ENCODE measurements around the gene IFI35.

IFI35 gene

DNA sequence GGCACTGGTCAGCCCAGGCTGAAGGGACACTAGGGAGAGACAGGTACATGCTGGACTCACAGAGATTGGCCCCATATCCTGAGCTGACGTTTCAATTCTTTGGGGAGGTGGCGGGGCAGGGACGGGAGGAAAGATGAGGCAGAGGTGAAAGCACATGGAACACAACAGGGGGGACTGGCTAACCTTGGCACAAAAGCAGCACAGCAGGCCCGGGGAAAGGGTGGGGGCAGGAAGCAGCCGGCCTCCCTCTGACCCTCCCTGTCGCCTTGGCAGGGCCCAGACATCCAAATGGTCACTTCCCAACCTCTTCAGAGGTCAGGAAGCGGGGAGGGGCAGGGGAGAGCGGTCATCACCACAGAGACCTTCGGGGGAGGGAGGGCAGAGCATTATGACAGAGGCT lies 9.0 kb downstream of the IFI35 start:
- TF ChIP-seq CTCF (conservative IDR thresholded peaks at IDR 0.05) (no peak), ZFX (IDR thresholded peaks at IDR 0.05) (no peak)
- no peak overlapping the region for H3K27ac ChIP-seq

GRCh38 chr17:43016216-43016615 lies 9.6 kb downstream of the IFI35 start:
- no peak overlapping the region for H3K27ac ChIP-seq
- TF ChIP-seq CTCF (conservative IDR thresholded peaks at IDR 0.05) (no peak), ZFX (IDR thresholded peaks at IDR 0.05) (no peak)

DNA sequence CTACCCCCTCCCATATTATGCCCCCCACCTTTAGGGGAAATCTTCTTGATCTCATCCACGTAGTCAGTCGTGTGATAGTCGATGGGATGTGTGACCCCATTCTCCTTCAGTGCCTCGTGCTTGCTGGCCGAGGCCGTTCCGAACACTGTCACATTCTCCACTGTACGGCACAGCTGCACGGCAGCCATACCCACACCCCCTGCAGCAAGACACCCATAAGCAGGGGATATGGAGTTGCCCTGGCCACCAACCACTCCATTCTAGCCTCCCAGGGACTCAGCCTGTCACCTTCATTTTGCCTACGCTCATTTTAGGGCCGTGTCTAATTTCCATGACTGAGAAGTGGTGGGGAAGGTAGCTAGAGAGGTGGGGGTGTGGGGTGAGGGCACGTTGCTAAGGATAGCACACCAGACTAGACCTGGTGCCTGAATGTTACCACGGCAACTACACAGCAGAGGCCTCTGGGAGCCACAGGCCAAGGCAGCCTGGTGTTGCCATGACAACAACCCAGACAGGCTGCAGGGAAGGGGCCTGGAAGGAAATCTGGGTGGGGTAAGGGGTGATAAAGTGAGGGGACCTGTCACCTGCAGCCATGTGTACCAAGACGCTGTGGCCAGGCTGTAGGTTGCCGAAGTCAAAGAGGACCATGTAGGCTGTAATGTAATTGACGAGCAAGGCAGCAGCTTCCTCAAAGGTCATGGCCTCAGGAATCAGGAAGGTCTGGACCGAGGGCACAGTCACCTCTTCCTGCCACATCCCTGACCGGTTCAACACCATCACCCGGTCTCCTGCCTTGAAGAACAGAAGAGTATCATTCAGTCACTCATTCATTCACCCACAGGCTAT lies 11.6 kb downstream of the IFI35 start:
- H3K27ac ChIP-seq, result no peak overlapping the region
- TF ChIP-seq CTCF (conservative IDR thresholded peaks at IDR 0.05), result no peak
- no peak for TF ChIP-seq ZFX (IDR thresholded peaks at IDR 0.05)

DNA sequence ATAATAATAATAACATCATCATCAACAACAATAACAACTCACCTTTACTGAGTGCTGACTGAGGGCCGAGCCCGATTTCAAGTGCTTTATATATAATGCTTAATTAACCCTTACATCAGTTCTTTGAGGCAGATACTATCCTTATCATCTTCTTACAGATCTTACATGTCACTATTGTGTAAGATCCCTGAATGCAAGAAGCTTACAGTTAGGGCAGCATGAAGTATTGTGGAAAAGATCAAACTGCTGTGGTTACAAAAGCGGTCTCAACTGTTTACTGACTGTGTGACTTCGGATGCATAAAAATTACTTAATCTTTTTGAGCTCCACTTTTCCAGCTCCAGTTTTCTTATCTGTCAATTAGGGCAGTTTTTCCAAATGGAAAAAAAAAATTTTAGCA lies 12.3 kb downstream of the IFI35 start:
- no peak overlapping the region for H3K27ac ChIP-seq

DNA sequence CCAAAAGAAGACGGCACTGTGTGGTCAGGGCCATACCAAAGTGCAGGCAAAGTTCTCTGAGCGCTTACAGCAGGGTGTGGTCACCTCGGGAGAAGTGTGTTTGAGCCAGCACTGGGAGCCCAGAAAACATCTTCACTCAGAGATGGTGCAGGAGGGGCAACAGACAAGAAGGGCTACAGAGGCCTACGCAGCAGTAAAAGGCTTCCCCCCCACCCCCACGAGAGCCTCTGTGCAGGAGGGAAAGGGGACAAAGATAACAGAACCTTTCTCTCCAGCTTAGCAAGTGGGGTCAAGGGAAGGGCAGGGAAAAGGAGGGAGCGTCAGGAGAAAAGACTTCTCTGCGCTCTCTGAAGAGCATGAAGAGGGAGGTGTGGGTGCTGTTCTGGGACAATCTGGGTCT lies 12.8 kb downstream of the IFI35 start:
- H3K27ac ChIP-seq, result no peak overlapping the region
- TF ChIP-seq CTCF (conservative IDR thresholded peaks at IDR 0.05), result no peak
- TF ChIP-seq ZFX (IDR thresholded peaks at IDR 0.05), result no peak

More for the DNA sequence above, 12.3 kb downstream of the IFI35 start:
- TF ChIP-seq CTCF (conservative IDR thresholded peaks at IDR 0.05) (no peak), ZFX (IDR thresholded peaks at IDR 0.05) (no peak)

DNA sequence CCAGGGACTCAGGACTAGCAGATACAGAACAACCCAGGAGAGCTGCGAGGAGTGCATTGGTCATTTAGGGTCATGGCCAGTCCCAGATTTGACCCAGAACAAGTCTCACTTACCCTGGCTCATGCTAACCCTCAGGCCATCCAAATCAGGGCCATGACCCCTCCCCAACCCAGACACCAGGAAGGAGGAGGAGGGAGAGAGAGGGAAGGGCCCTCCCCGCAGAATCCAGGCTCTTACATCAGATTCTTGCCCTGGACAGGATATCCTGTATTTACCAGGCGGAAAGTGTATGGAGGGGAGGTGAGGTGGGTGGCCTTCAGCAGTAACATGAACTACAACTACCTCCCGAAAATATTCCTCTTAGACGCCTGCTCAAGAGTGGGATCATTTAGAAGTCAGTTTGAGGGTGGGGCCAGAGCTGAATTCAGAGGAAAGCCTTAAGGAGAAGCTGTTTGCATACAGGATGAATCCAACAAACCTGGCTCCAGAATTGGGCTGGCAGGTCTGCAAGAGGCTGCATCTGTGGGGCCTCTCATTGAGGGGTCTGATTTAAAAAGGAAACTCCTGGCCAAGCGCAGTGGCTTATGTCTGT lies 13.5 kb downstream of the IFI35 start:
- H3K27ac ChIP-seq, result no peak overlapping the region
- no peak for TF ChIP-seq ZFX (IDR thresholded peaks at IDR 0.05)
- no peak for TF ChIP-seq CTCF (conservative IDR thresholded peaks at IDR 0.05)

All from C4-2B (cell line).